GM18511 (cell line): ENCODE measurements around the gene PTH2R.
"Not testable (repeated sequence)": the region's sequence is repeated elsewhere in the genome, so short reads cannot be mapped to it uniquely, and the experiment has no call there.

Experiments
- ATAC-seq: cut with Tn5 transposase; IDR thresholded peaks from one replicate; pipeline ENCODE4 v1.9.1; 2021; ENCODE audit warnings: mild to moderate bottlenecking, moderate library complexity; ENCODE audit not compliant: unreplicated experiment

Gene PTH2R

GRCh38 chr2:208406474-208407451, at the start of gene PTH2R:
TSS of gene PTH2R (plus strand) at chr2:208406792. CDS start at chr2:208407044, 252 bp downstream.
- ATAC-seq, result no peak

GRCh38 chr2:208356846-208357574, 49.6 kb upstream of the PTH2R start:
- no peak for ATAC-seq

GRCh38 chr2:208358758-208359631, 47.6 kb upstream of the PTH2R start:
- no peak for ATAC-seq

- no peak for ATAC-seq
Observed at GRCh38 chr2:208359632-208359986, 47.0 kb upstream of the PTH2R start.

- ATAC-seq, result no peak
Observed at GRCh38 chr2:208360259-208361076, 46.1 kb upstream of the PTH2R start.

GRCh38 chr2:208361077-208361441, 45.5 kb upstream of the PTH2R start:
- no peak for ATAC-seq

GRCh38 chr2:208363485-208363884, 43.1 kb upstream of the PTH2R start:
- ATAC-seq, result peak; percentile 81

- ATAC-seq, result peak; percentile 62
Observed at GRCh38 chr2:208366215-208367127, 40.1 kb upstream of the PTH2R start.

GRCh38 chr2:208369091-208369490, 37.5 kb upstream of the PTH2R start:
- no peak for ATAC-seq

- ATAC-seq, result no peak
Observed at GRCh38 chr2:208370881-208371633, 35.5 kb upstream of the PTH2R start.

GRCh38 chr2:208371634-208371935, 35.0 kb upstream of the PTH2R start:
- ATAC-seq, result no peak

GRCh38 chr2:208373460-208374089, 33.0 kb upstream of the PTH2R start:
- ATAC-seq, result no peak

- ATAC-seq, result no peak
Observed at GRCh38 chr2:208375491-208376068, 31.0 kb upstream of the PTH2R start.

- ATAC-seq, result not testable (repeated sequence)
Observed at GRCh38 chr2:208377344-208377860, 29.2 kb upstream of the PTH2R start.

GRCh38 chr2:208379192-208379591, 27.4 kb upstream of the PTH2R start:
- ATAC-seq, result no peak

- ATAC-seq, result no peak
Observed at GRCh38 chr2:208384637-208385036, 22.0 kb upstream of the PTH2R start.

- no peak for ATAC-seq
Observed at GRCh38 chr2:208386541-208386940, 20.1 kb upstream of the PTH2R start.

GRCh38 chr2:208389940-208390339, 16.7 kb upstream of the PTH2R start:
- ATAC-seq, result no peak
